Fibroblast of gingiva (primary cell): ENCODE results near the gene CREG2.
"Not testable (repeated sequence)": the region's sequence is repeated elsewhere in the genome, so short reads cannot be mapped to it uniquely, and the experiment has no call there.

ENCODE experiments used
- DNase-seq: peaks from one replicate; pipeline ENCODE4 v3.0.0-alpha.2; 2011; ENCODE audit warnings: low read depth

CREG2 gene

GRCh38 chr2:101372792-101373191 lies 14.5 kb downstream of the CREG2 start:
- DNase-seq = no peak

- no peak for DNase-seq
Observed at GRCh38 chr2:101371636-101372035, 15.7 kb downstream of the CREG2 start.

GRCh38 chr2:101369100-101369499 lies 18.2 kb downstream of the CREG2 start:
- DNase-seq = no peak

- DNase-seq = no peak
Observed at GRCh38 chr2:101368376-101368775, 18.9 kb downstream of the CREG2 start.

- no peak for DNase-seq
Observed at GRCh38 chr2:101367508-101367907, 19.8 kb downstream of the CREG2 start.

GRCh38 chr2:101364878-101365277 lies 22.4 kb downstream of the CREG2 start:
- DNase-seq = no peak

GRCh38 chr2:101362777-101363176 lies 24.5 kb downstream of the CREG2 start:
- no peak for DNase-seq

- no peak for DNase-seq
Observed at GRCh38 chr2:101362316-101362715, 25.0 kb downstream of the CREG2 start.

- no peak for DNase-seq
Observed at GRCh38 chr2:101361522-101361921, 25.8 kb downstream of the CREG2 start.

GRCh38 chr2:101361121-101361520 lies 26.2 kb downstream of the CREG2 start:
- DNase-seq = no peak

- DNase-seq = no peak
Observed at GRCh38 chr2:101360232-101360631, 27.1 kb downstream of the CREG2 start.

GRCh38 chr2:101359410-101359954 lies 27.8 kb downstream of the CREG2 start:
- DNase-seq = no peak

GRCh38 chr2:101357376-101357775 lies 29.9 kb downstream of the CREG2 start:
- DNase-seq = peak; percentile 10

- no peak for DNase-seq
Observed at GRCh38 chr2:101356521-101356920, 30.8 kb downstream of the CREG2 start.

- DNase-seq = no peak
Observed at GRCh38 chr2:101356055-101356454, 31.2 kb downstream of the CREG2 start.

- DNase-seq = no peak
Observed at GRCh38 chr2:101355401-101356054, 31.8 kb downstream of the CREG2 start.

GRCh38 chr2:101354420-101355311 lies 32.6 kb downstream of the CREG2 start:
- no peak for DNase-seq

- not testable (repeated sequence) for DNase-seq
Observed at GRCh38 chr2:101352631-101353030, 34.7 kb downstream of the CREG2 start.

- no peak for DNase-seq
Observed at GRCh38 chr2:101351207-101351606, 36.1 kb downstream of the CREG2 start.

- peak; percentile 31 for DNase-seq
Observed at GRCh38 chr2:101349893-101350662, 37.2 kb downstream of the CREG2 start.

- no peak for DNase-seq
Observed at GRCh38 chr2:101348883-101349282, 38.4 kb downstream of the CREG2 start.

- no peak for DNase-seq
Observed at GRCh38 chr2:101346909-101347308, 40.4 kb downstream of the CREG2 start.
